GM18511 (cell line): Measurements from ENCODE around the gene PNPLA6.
A peak's percentile ranks its signal among the peaks of the same experiment; 100 is the strongest.

ENCODE experiments used
- ATAC-seq: cut with Tn5 transposase; IDR thresholded peaks from one replicate; pipeline ENCODE4 v1.9.1; 2021; ENCODE audit warnings: mild to moderate bottlenecking, moderate library complexity; ENCODE audit not compliant: unreplicated experiment

Gene PNPLA6

GRCh38 chr19:7535047-7535997, at the start of gene PNPLA6:
Gene PNPLA6 (plus strand): TSS chr19:7535717. CDS start chr19:7535789, 72 bp downstream.
- peak; percentile 77 for ATAC-seq

DNA sequence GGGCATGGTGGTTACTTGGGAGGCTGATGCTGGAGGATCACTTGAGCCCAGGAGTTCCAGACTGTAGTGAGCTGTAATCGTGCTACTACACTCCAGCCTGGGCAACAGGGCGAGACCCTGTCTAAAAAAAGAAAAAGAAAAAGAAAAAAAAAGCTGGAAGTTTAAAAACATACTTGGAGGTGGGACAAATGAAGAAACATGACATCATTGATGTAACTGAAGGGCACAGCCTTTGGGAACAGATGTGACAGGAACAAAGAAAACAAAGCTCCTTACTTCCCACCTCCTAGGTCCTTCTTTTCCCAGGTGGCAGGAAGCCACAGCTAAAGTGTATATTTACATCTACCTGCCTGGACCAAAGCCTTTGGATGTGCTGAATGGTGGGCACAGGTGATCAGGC, 48.6 kb upstream of the PNPLA6 start:
- no peak for ATAC-seq

DNA sequence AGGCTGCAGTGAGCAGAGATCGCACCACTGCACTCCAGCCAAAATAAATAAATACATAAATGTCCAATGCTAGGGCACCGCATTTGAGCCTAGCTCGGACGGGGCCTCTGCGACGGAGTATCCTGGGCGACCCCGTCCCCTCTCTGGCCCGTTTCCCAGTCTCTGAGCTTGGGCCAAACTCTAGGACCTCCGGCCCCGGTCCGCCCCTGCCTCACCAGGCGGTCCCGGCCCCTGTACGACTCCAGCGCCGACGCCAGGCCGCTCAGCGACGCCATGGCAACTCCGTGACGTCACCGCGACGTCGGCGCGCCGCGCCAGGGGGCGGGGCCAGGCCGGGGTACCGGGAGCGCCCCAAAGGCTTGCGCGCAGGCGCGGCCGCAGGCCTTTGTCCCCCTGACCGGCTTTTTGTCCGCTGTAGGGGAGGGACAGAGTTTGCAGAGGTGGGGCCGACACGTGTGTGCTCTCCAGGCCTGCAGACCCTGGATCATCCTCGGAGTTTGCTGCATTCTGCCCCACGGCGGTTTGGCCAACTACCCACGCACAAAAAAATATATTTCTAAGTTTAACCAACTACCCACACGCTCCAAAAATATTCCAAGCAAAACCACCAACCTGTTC, 46.7 kb upstream of the PNPLA6 start, which contains the start of gene PEX11G:
TSS of gene PEX11G (minus strand) at position 300 of the 618 bp plus-strand sequence. CDS start at position 275, 25 bp downstream.
- ATAC-seq, result no peak

DNA sequence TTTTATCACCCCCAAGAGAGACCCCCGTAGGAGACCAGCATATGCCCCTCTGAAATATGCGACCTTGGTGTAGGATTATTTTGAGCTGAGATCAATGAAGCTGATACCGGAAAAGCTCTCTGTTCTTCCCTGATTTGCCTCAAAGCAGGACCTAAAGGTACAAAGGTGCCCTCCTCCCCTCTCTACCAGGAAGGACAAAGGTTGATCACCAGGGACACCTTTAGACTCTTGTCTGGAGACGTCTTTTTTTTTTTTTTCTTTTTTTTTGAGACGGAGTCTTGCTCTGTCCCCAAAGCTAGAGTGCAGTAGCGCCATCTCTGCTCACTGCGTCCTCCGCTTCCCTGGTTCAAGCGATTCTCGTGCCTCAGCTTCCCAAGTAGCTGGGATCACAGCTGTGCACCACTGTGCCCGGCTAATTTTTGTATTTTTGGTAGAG, 45.9 kb upstream of the PNPLA6 start:
- no peak for ATAC-seq

DNA sequence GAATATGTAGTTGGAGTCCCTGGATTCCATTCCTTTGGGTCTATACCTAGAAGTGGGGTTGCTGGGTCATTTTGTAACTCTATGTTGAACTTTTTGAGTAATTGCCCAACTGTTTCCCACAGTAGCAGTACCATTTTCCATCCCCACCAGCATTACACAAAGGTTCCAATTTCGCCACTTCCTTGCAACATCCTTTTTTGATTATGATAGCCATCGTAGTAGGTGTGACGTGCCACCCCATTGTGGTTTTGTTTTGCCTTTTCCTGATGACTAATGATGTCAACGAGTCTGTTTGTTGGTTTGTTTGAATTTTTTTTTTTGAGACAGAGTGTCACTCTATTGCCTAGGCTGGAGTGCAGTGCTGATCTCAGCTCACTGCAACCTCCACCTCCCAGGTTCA, 43.4 kb upstream of the PNPLA6 start:
- ATAC-seq, result no peak

- ATAC-seq, result no peak
Measured at GRCh38 chr19:7492558-7492957, 43.0 kb upstream of the PNPLA6 start.

GRCh38 chr19:7494416-7495098, 41.0 kb upstream of the PNPLA6 start:
- ATAC-seq, result no peak

GRCh38 chr19:7497292-7497691, 38.2 kb upstream of the PNPLA6 start:
- no peak for ATAC-seq

GRCh38 chr19:7500811-7501450, 34.6 kb upstream of the PNPLA6 start:
- ATAC-seq, result no peak

GRCh38 chr19:7502552-7502951, 33.0 kb upstream of the PNPLA6 start:
- ATAC-seq, result no peak

GRCh38 chr19:7504684-7505083, 30.8 kb upstream of the PNPLA6 start:
- ATAC-seq, result no peak

GRCh38 chr19:7505288-7505681, 30.2 kb upstream of the PNPLA6 start:
- no peak for ATAC-seq

GRCh38 chr19:7505682-7506384, 29.7 kb upstream of the PNPLA6 start:
- ATAC-seq, result no peak

GRCh38 chr19:7506385-7507328, 28.9 kb upstream of the PNPLA6 start:
- no peak for ATAC-seq

GRCh38 chr19:7507884-7508283, 27.6 kb upstream of the PNPLA6 start:
- no peak for ATAC-seq

DNA sequence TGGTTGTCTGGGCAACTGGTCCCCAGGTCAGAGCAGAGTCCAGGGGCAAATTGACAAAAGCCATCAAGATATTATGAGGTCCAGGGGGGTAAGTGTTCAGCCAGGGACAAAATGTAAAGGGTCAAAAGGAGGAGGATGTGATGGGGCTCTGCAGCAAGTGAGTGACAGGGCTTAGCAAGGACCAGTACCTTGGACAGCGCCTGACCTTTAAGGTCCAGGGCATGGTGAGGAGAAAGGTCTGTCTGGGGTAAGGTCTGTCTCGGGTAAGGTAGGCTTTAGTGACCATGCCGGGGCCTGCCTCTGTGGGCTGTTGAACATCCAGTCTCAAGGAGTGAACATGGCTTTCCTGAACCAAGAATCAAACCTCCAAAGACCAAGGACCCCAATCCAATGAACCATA, 25.9 kb upstream of the PNPLA6 start:
- no peak for ATAC-seq

DNA sequence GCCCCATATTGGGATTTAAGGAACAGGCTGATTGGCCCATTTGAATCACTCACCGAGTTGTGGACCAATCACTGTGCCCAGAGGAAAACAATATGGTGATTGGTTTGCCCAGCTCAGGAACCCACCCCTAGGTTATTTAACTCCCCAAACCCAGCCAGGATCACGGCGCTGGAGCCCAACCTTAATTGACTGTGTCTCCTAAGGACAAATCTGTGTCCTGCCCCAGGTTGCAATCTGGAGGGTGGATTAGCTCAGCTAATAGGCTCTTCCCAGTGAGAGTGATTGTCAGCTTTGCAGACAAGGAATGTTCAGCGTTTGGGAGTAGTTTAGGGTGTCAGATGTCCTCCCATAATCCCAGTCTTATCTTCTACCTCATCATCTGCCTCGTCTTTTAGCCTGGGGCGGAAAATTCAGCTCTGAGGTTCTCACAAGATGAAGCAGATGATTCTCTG, 23.1 kb upstream of the PNPLA6 start:
- ATAC-seq, result no peak

DNA sequence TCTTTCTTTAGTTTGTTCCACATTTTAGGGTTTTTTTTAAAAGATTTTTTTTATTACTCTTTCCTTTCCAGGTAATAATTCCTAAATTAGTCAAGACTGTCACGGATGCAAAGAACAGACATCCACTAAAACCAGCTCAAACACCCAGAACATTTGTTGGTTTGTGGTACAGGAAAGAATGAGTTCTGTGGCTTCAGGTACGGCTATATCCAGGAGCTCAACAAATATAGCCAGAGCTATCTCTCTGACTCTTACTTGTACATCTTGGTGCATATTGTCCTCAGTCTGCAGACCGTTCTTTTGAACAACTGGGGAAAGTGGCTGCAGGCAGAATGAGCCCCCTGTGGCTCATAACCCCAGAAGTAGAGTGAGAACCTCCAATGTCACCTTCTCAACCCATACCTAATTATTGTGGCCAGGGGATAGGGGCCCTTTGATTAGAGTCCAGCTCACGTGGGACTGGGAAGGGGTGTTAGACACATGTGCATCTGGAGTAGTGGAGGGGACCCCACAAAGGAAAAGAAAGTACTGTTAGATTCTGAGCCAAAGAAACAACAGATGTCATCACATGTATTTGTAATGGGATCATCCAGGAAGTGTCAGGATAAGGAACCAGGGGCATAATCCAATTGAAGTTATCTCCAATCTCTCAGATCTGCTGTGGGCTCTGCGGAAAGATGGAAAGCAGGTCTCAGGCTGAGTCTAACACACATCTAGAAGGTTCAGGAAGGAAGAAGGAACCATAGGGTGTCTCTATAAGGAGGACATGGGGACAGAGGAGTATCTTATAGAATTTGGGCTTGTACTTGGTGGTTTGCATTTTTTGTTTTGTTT, 21.5 kb upstream of the PNPLA6 start:
- no peak for ATAC-seq
